HCT116 (cell line): ENCODE results near the gene FRK. TPM values are rescaled to one million over a fixed set of nuclear protein-coding genes. Genes with fewer than 3 reads are reported as not detected.

Source experiments
- ATAC-seq: fragments of 200-7000 bp; cut with Tn5 transposase; 2 replicates; pipeline ENCODE4 v1.9.1; 2020; ENCODE audit warnings: mild to moderate bottlenecking, moderate library complexity
- BruUV-seq: library from RNA; stranded (reverse); fragments of 400-500 nt; replicated peaks from 2 replicates; lab custom pipeline; 2021; lab: Mats Ljungman, UMichigan
- CTCF ChIA-PET: fragments of 300-600 bp; sonication (Branson Sonifier 250); formaldehyde crosslinking; loops from one replicate; lab custom pipeline; 2021; ENCODE audit warnings: antibody characterized with exemption; lab: Charles Lee
- POLR2A ChIA-PET: fragments of 300-600, 350-600 bp; sonication (Branson Sonifier 250); formaldehyde crosslinking; loops from one replicate; lab custom pipeline; 2021; ENCODE audit warnings: antibody characterized with exemption; lab: Charles Lee
- RAD21 ChIA-PET, 2 experiments: fragments of 300-600 bp; sonication (Branson Sonifier 250); formaldehyde crosslinking; loops; one replicate each; lab custom pipeline; 2023; ENCODE audit warnings: low total read pairs in 2 of 2; ENCODE audit not compliant: uncharacterized antibody in 2 of 2, unreplicated experiment in 2 of 2, low non-redundant PET in 1 of 2; lab: Charles Lee
- DNase-seq: peaks from one replicate; pipeline ENCODE4 v3.0.0-alpha.2; 2010; ENCODE audit warnings: low read depth, low spot score
- H2AFZ ChIP-seq: fragments of 200-600 bp; shearing (Covaris generic), sonication (generic); 2 replicates; pipeline ENCODE4 v1.6.1; 2017; ENCODE audit warnings: low read depth, mixed run types, mixed read lengths, antibody characterized with exemption, low read length; ENCODE audit not compliant: poor library complexity, severe bottlenecking
- H3K27ac ChIP-seq: 2 replicates; pipeline ENCODE4 v1.5.1; 2012; ENCODE audit warnings: low read depth, low read length
- H3K27me3 ChIP-seq: fragments of 200-600 bp; sonication (generic); 2 replicates; pipeline ENCODE4 v1.6.1; 2016; ENCODE audit warnings: mixed run types, low read length, mixed read lengths; ENCODE audit not compliant: insufficient read depth
- H3K36me3 ChIP-seq, 2 experiments: fragments of 200-500 bp in 1 of 2; fragments of 200-600 bp in 1 of 2; sonication (Bioruptor generic) in 1 of 2; sonication (generic) in 1 of 2; 2 replicates each; pipeline versions ENCODE4 v1.5.1 to v1.6.1; 2014 to 2016; ENCODE audit warnings: low read length in 2 of 2, inconsistent platforms in 1 of 2, mixed read lengths in 1 of 2, mixed run types in 1 of 2; ENCODE audit not compliant: insufficient read depth in 2 of 2, control insufficient read depth in 1 of 2
- H3K4me1 ChIP-seq, 2 experiments: fragments of 200-600 bp in 1 of 2; sonication (generic) in 1 of 2; 2 replicates each; pipeline versions ENCODE4 v1.5.1 to v1.6.1; 2012 to 2017; ENCODE audit warnings: low read length in 2 of 2, inconsistent platforms in 1 of 2, mild to moderate bottlenecking in 1 of 2, mixed read lengths in 1 of 2, mixed run types in 1 of 2, moderate library complexity in 1 of 2; ENCODE audit not compliant: insufficient read depth in 2 of 2, control insufficient read depth in 1 of 2
- H3K4me2 ChIP-seq: fragments of 200-600 bp; sonication (generic); 2 replicates; pipeline ENCODE4 v1.6.1; 2017; ENCODE audit warnings: mixed run types, low read length, mixed read lengths
- H3K4me3 ChIP-seq, 2 experiments: fragments of 200-600 bp in 1 of 2; sonication (generic) in 1 of 2; replicated peaks in 1 of 2; 2 replicates each; pipeline ENCODE4 v1.5.1; 2011 to 2016; ENCODE audit warnings: low read length in 2 of 2, control low read depth in 1 of 2, low read depth in 1 of 2, mild to moderate bottlenecking in 1 of 2, mixed read lengths in 1 of 2, mixed run types in 1 of 2
- H3K79me2 ChIP-seq: fragments of 200-600 bp; sonication (generic); 2 replicates; pipeline ENCODE4 v1.6.1; 2017; ENCODE audit warnings: mild to moderate bottlenecking, mixed run types, low read length, moderate library complexity, mixed read lengths; ENCODE audit not compliant: insufficient read depth
- H3K9ac ChIP-seq: fragments of 200-600 bp; sonication (generic); 2 replicates; pipeline ENCODE4 v1.6.1; 2016; ENCODE audit warnings: low read length, mixed read lengths
- H3K9me2 ChIP-seq: fragments of 200-600 bp; sonication (generic), shearing (Covaris generic); 2 replicates; pipeline ENCODE4 v1.6.1; 2017; ENCODE audit warnings: mixed run types, mild to moderate bottlenecking, moderate library complexity; ENCODE audit not compliant: insufficient read depth
- H3K9me3 ChIP-seq, 2 experiments: fragments of 200-500 bp in 1 of 2; fragments of 200-600 bp in 1 of 2; sonication (Bioruptor generic) in 1 of 2; sonication (generic) in 1 of 2; 2 replicates each; pipeline ENCODE4 v1.6.1; 2014 to 2017; ENCODE audit warnings: low read length in 2 of 2, mixed read lengths in 2 of 2, inconsistent platforms in 1 of 2, low read depth in 1 of 2, mild to moderate bottlenecking in 1 of 2, mixed run types in 1 of 2, moderate library complexity in 1 of 2; ENCODE audit not compliant: control insufficient read depth in 1 of 2, insufficient read depth in 1 of 2
- H4K20me1 ChIP-seq: fragments of 200-600 bp; sonication (generic), shearing (Covaris generic); 2 replicates; pipeline ENCODE4 v1.6.1; 2017; ENCODE audit warnings: mixed run types, mild to moderate bottlenecking, moderate library complexity; ENCODE audit not compliant: insufficient read depth
- ATF3 ChIP-seq: IDR thresholded peaks from 2 replicates; pipeline ENCODE4 v1.6.1; 2012
- CBX3 ChIP-seq: IDR thresholded peaks from 2 replicates; pipeline ENCODE4 v1.6.1; 2012; ENCODE audit warnings: low read depth
- CTCF ChIP-seq, 3 experiments: fragments of 200-600 bp in 1 of 3; sonication (generic) in 1 of 3; IDR thresholded peaks in 2 of 3; conservative IDR thresholded peaks in 1 of 3; 2 replicates each; pipeline ENCODE4 v1.5.1; 2012 to 2017; ENCODE audit warnings: low read depth in 2 of 3, low read length in 2 of 3, antibody characterized with exemption in 1 of 3, borderline replicate concordance in 1 of 3, control low read depth in 1 of 3, mild to moderate bottlenecking in 1 of 3, mixed read lengths in 1 of 3, mixed run types in 1 of 3, moderate library complexity in 1 of 3; ENCODE audit not compliant: insufficient read depth in 1 of 3
- EGR1 ChIP-seq: IDR thresholded peaks from 2 replicates; pipeline ENCODE4 v1.6.1; 2012; ENCODE audit warnings: low read depth
- ELF1 ChIP-seq: IDR thresholded peaks from 2 replicates; pipeline ENCODE4 v1.6.1; 2012; ENCODE audit warnings: low read depth, borderline replicate concordance
- EZH2 ChIP-seq: fragments of 200-600 bp; sonication (generic); IDR thresholded peaks from 2 replicates; pipeline ENCODE4 v1.6.1; 2017; ENCODE audit warnings: antibody characterized with exemption, mixed run types
- EZH2phosphoT487 ChIP-seq: fragments of 200-600 bp; IDR thresholded peaks from 2 replicates; pipeline ENCODE4 v1.6.1; 2018; ENCODE audit warnings: antibody characterized with exemption, borderline replicate concordance
- JUND ChIP-seq: IDR thresholded peaks from 2 replicates; pipeline ENCODE4 v1.6.1; 2012
- MAX ChIP-seq: IDR thresholded peaks from 2 replicates; pipeline ENCODE4 v1.6.1; 2012
- POLR2A ChIP-seq: IDR thresholded peaks from 2 replicates; pipeline ENCODE4 v1.7.0; 2011; ENCODE audit warnings: borderline replicate concordance; ENCODE audit not compliant: insufficient read depth, insufficient read length; ENCODE audit errors: extremely low read depth
- POLR2AphosphoS5 ChIP-seq: IDR thresholded peaks from 2 replicates; pipeline ENCODE4 v1.6.1; 2011; ENCODE audit warnings: mild to moderate bottlenecking, low read depth, low read length, moderate library complexity
- RAD21 ChIP-seq: IDR thresholded peaks from 2 replicates; pipeline ENCODE4 v1.6.1; 2012; ENCODE audit warnings: low read depth, mild to moderate bottlenecking
- REST ChIP-seq: IDR thresholded peaks from 2 replicates; pipeline ENCODE4 v1.6.1; 2012; ENCODE audit warnings: low read depth
- SIN3A ChIP-seq: IDR thresholded peaks from 2 replicates; pipeline ENCODE4 v1.6.1; 2012; ENCODE audit warnings: low read depth
- SP1 ChIP-seq: IDR thresholded peaks from 2 replicates; pipeline ENCODE4 v1.6.1; 2012; ENCODE audit warnings: low read depth
- SRF ChIP-seq: IDR thresholded peaks from 2 replicates; pipeline ENCODE4 v1.6.1; 2012; ENCODE audit warnings: low read depth
- YY1 ChIP-seq: IDR thresholded peaks from 2 replicates; pipeline ENCODE4 v1.6.1; 2011; ENCODE audit warnings: low read length, low read depth, moderate library complexity, mild to moderate bottlenecking; ENCODE audit not compliant: insufficient replicate concordance; ENCODE audit errors: extremely low read depth
- ZBTB33 ChIP-seq: IDR thresholded peaks from 2 replicates; pipeline ENCODE4 v1.6.1; 2011; ENCODE audit warnings: mild to moderate bottlenecking, low read length, moderate library complexity; ENCODE audit not compliant: insufficient replicate concordance; ENCODE audit errors: extremely low read depth
- ZFX ChIP-seq: fragments of 450-650 bp; IDR thresholded peaks from 2 replicates; pipeline ENCODE4 v1.6.1; 2017
- intact Hi-C: fragments of 100-400 bp; cut with micrococcal nuclease; formaldehyde crosslinking; loops from 2 replicates; pipeline ENCODE4 v1.10.0; 2022
- total RNA-seq: library from RNA; stranded (reverse); gene quantifications from one replicate; pipeline ENCODE4 v1.2.1, GENCODE V29; 2021; ENCODE audit not compliant: unreplicated experiment

Gene FRK
- total RNA-seq, 1 experiment from 2014 or later = 3.7 TPM

- peaks cover 21% of the 10 kb centered on the region for H3K79me2 ChIP-seq
- no peaks in the 10 kb centered on the region for H3K27me3 ChIP-seq
- H3K9ac ChIP-seq = peak overlapping the region; percentile 93
- BruUV-seq = TSS peak; percentile 46
- peak overlapping the region; percentile 92 for H3K27ac ChIP-seq
- H3K9me3 ChIP-seq = peaks cover 0 to under 1% of the 10 kb centered on the region in 2 experiments; a peak in 1 of 4 replicates
- ChIA-PET POLR2A (interaction anchor here (1.0 to 1.9 kb wide), 3 partner anchors 11 to 90 kb away, joined by 5 to 8 read pairs (median 7); no protein-coding TSS in a partner anchor), RAD21 (interaction anchor here (0.6 to 1.3 kb wide), 2 partner anchors 92 to 323 kb away, joined by 3 to 4 read pairs; no protein-coding TSS in a partner anchor)
- ATAC-seq (peak; percentile 0; the same call in 1 of the 2 replicates), DNase-seq (no peak)
- no peaks in the 10 kb centered on the region for H3K9me2 ChIP-seq
- no peaks in the 10 kb centered on the region for H3K36me3 ChIP-seq
- H3K4me2 ChIP-seq = peak overlapping the region; percentile 92
- no peaks in the 10 kb centered on the region for H4K20me1 ChIP-seq
- TF ChIP-seq ZFX (no peak), JUND (no peak), EZH2 (no peak), EGR1 (no peak), ZBTB33 (no peak), SIN3A (no peak), EZH2phosphoT487 (no peak), YY1 (no peak), ATF3 (no peak), POLR2AphosphoS5 (no peak), MAX (no peak), CBX3 (no peak), SRF (no peak), ELF1 (no peak), REST (no peak), POLR2A (no peak), SP1 (no peak), CTCF (IDR thresholded peaks at IDR 0.05 in 2 of 3, conservative IDR thresholded peaks at IDR 0.05 in 1 of 3; ENCODE audit: borderline replicate concordance in 1 of 3, insufficient read depth in 1 of 3, low read depth in 2 of 3, low read length in 2 of 3) (no peak), RAD21 (no peak)
- TF ChIP-seq, all 23 proteins: peak for 0
- intact Hi-C loops = no loop called here
- Histone ChIP-seq H3K4me3 (peak overlapping the region; percentile 71 to 93), H2AFZ (peak overlapping the region; percentile 76), H3K4me1 (peaks cover 6 to 20% of the 10 kb centered on the region in 2 experiments; a peak in 3 of 4 replicates)
- CTCF ChIA-PET = interaction anchor here (2.0 to 2.9 kb wide), 3 partner anchors 11 to 90 kb away, joined by 5 to 22 read pairs (median 8); no protein-coding TSS in a partner anchor
These were observed 40.6 kb upstream of the FRK start for GRCh38 chr6:116101302-116101718.
